Measurements from ENCODE around the gene C2orf76.

Gene C2orf76

DNA sequence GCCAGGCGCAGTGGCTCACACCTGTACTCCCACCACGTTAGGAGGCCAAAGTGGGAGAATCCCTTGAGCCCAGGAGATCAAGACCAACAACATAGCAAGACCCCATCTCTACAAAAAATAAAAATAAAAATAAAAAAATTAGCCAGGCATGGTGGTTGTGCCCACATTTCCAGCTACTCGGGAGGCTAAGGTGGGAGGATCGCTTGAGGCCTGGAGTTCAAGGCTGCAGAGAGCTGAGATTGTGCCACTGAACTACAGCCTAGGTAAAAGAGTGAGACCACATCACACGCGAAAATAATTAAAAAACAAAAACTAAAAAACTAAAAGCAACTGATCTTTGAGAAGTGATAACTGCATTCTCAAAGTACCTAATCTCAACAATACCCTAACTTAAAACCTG, 1.8 kb downstream of the C2orf76 start:
- Histone ChIP-seq H3K4me3 (ENCODE audit: low read depth, low read length, poor library complexity, severe bottlenecking) (peak overlapping the region; percentile 96), H3K4me1 (ENCODE audit: insufficient read depth, low read length, severe bottlenecking) (peaks cover 23% of the 10 kb centered on the region), H3K9me2 (ENCODE audit: low read depth, low read length) (no peaks in the 10 kb centered on the region), H3K27me3 (ENCODE audit: insufficient read depth, low read length) (no peaks in the 10 kb centered on the region), H3K9ac (ENCODE audit: low read length) (no peak overlapping the region), H3K79me2 (ENCODE audit: insufficient read depth, low read length) (peaks cover 12% of the 10 kb centered on the region; the same call in 1 of the 2 replicates), H3K4me2 (ENCODE audit: low read length) (peak overlapping the region; percentile 76), H3K36me3 (ENCODE audit: insufficient read depth, low read length) (peaks cover 16% of the 10 kb centered on the region), H4K20me1 (ENCODE audit: insufficient read depth, low read length) (no peaks in the 10 kb centered on the region), H2AFZ (ENCODE audit: low read length) (no peak overlapping the region), H3K9me3 (ENCODE audit: low read length) (no peaks in the 10 kb centered on the region), H3F3A (ENCODE audit: insufficient read depth, low read length) (no peaks in the 10 kb centered on the region), H3K27ac (ENCODE audit: low read depth, low read length, poor library complexity, severe bottlenecking) (no peak overlapping the region)
- TF ChIP-seq EZH2 (IDR thresholded peaks at IDR 0.05; ENCODE audit: borderline replicate concordance, low read length) (no peak), CTCF (IDR thresholded peaks at IDR 0.05; ENCODE audit: low read length) (no peak)

DNA sequence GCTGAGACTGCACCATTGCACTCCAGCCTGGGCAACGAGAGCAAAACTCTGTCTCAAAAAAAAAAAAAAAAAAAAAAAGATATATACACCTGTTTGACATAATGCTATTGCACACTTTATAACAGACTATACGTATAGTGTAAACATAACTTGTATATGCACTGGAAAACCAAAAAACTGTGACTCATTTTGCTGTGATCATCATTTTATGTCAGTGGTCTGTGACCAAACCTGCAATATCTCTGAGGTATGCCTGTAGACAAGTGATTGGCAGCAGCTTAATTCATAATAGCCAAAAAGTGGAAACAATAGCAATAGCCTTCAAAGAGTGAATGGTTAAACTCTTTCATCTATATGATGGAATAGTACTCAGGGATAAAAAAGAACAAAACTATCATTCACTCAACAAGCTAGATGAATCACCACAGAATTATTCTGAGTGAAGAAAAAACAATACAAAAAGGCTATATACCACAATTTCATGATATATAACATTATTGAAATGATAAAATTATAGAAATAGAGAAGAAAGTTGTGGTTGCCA, 6.1 kb downstream of the C2orf76 start:
- no peak overlapping the region for H3K4me2 ChIP-seq (ENCODE audit: low read length)
- H3K79me2 ChIP-seq (ENCODE audit: insufficient read depth, low read length): peaks cover 4% of the 10 kb centered on the region; the same call in 1 of the 2 replicates
- TF ChIP-seq EZH2 (IDR thresholded peaks at IDR 0.05; ENCODE audit: borderline replicate concordance, low read length): no peak
- peaks cover 8% of the 10 kb centered on the region for H3K4me1 ChIP-seq (ENCODE audit: insufficient read depth, low read length, severe bottlenecking)
- H3F3A ChIP-seq (ENCODE audit: insufficient read depth, low read length): no peaks in the 10 kb centered on the region
- no peak overlapping the region for H3K4me3 ChIP-seq (ENCODE audit: low read depth, low read length, poor library complexity, severe bottlenecking)
- H3K27me3 ChIP-seq (ENCODE audit: insufficient read depth, low read length): no peaks in the 10 kb centered on the region
- H3K36me3 ChIP-seq (ENCODE audit: insufficient read depth, low read length): no peaks in the 10 kb centered on the region
- no peaks in the 10 kb centered on the region for H4K20me1 ChIP-seq (ENCODE audit: insufficient read depth, low read length)
- no peaks in the 10 kb centered on the region for H3K9me3 ChIP-seq (ENCODE audit: low read length)
- no peaks in the 10 kb centered on the region for H3K9me2 ChIP-seq (ENCODE audit: low read depth, low read length)
- H3K27ac ChIP-seq (ENCODE audit: low read depth, low read length, poor library complexity, severe bottlenecking): no peak overlapping the region
- H3K9ac ChIP-seq (ENCODE audit: low read length): no peak overlapping the region
- H2AFZ ChIP-seq (ENCODE audit: low read length): no peak overlapping the region

GRCh38 chr2:119359774-119360173, 6.9 kb downstream of the C2orf76 start:
- H3F3A ChIP-seq (ENCODE audit: insufficient read depth, low read length): no peaks in the 10 kb centered on the region
- H3K4me1 ChIP-seq (ENCODE audit: insufficient read depth, low read length, severe bottlenecking): peaks cover 1% of the 10 kb centered on the region
- no peaks in the 10 kb centered on the region for H3K9me2 ChIP-seq (ENCODE audit: low read depth, low read length)
- TF ChIP-seq CTCF (IDR thresholded peaks at IDR 0.05; ENCODE audit: low read length) (no peak), EZH2 (IDR thresholded peaks at IDR 0.05; ENCODE audit: borderline replicate concordance, low read length) (no peak)
- H3K9ac ChIP-seq (ENCODE audit: low read length): no peak overlapping the region
- no peak overlapping the region for H2AFZ ChIP-seq (ENCODE audit: low read length)
- no peak overlapping the region for H3K4me3 ChIP-seq (ENCODE audit: low read depth, low read length, poor library complexity, severe bottlenecking)
- H3K79me2 ChIP-seq (ENCODE audit: insufficient read depth, low read length): no peaks in the 10 kb centered on the region
- no peaks in the 10 kb centered on the region for H3K36me3 ChIP-seq (ENCODE audit: insufficient read depth, low read length)
- no peak overlapping the region for H3K4me2 ChIP-seq (ENCODE audit: low read length)
- no peaks in the 10 kb centered on the region for H4K20me1 ChIP-seq (ENCODE audit: insufficient read depth, low read length)
- H3K27me3 ChIP-seq (ENCODE audit: insufficient read depth, low read length): no peaks in the 10 kb centered on the region
- H3K9me3 ChIP-seq (ENCODE audit: low read length): no peaks in the 10 kb centered on the region
- no peak overlapping the region for H3K27ac ChIP-seq (ENCODE audit: low read depth, low read length, poor library complexity, severe bottlenecking)

DNA sequence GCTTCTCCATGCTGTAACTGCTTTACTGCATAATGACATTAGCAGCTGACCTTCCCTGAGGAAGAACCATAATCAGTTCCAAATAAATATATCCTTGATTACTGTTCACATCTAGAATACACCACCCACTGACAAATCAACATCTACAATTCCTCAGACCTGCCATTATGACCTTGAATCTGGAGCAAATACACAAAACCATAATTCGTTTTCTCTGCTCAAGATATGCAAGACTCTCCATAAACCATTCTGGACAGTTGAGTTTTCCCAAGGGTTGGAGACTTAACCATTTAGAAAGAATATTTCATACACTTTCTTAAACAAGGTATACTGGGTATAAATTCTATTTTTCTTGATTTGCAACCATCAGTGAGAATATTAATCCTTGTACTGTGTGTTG, 11.8 kb downstream of the C2orf76 start:
- H3K27me3 ChIP-seq (ENCODE audit: insufficient read depth, low read length): no peaks in the 10 kb centered on the region
- H3K36me3 ChIP-seq (ENCODE audit: insufficient read depth, low read length): no peaks in the 10 kb centered on the region
- H3K9me3 ChIP-seq (ENCODE audit: low read length): no peaks in the 10 kb centered on the region
- H3K9ac ChIP-seq (ENCODE audit: low read length): no peak overlapping the region
- no peaks in the 10 kb centered on the region for H4K20me1 ChIP-seq (ENCODE audit: insufficient read depth, low read length)
- H3K9me2 ChIP-seq (ENCODE audit: low read depth, low read length): no peaks in the 10 kb centered on the region
- no peak overlapping the region for H3K27ac ChIP-seq (ENCODE audit: low read depth, low read length, poor library complexity, severe bottlenecking)
- TF ChIP-seq EZH2 (IDR thresholded peaks at IDR 0.05; ENCODE audit: borderline replicate concordance, low read length): no peak
- TF ChIP-seq CTCF (IDR thresholded peaks at IDR 0.05; ENCODE audit: low read length): no peak
- no peaks in the 10 kb centered on the region for H3K79me2 ChIP-seq (ENCODE audit: insufficient read depth, low read length)
- no peaks in the 10 kb centered on the region for H3F3A ChIP-seq (ENCODE audit: insufficient read depth, low read length)
- H3K4me2 ChIP-seq (ENCODE audit: low read length): no peak overlapping the region
- H3K4me1 ChIP-seq (ENCODE audit: insufficient read depth, low read length, severe bottlenecking): peaks cover 15% of the 10 kb centered on the region
- no peak overlapping the region for H2AFZ ChIP-seq (ENCODE audit: low read length)
- H3K4me3 ChIP-seq (ENCODE audit: low read depth, low read length, poor library complexity, severe bottlenecking): no peak overlapping the region

Measured in OCI-LY1 (cell line).